ENCODE data around the gene GNPTAB.

DNA sequence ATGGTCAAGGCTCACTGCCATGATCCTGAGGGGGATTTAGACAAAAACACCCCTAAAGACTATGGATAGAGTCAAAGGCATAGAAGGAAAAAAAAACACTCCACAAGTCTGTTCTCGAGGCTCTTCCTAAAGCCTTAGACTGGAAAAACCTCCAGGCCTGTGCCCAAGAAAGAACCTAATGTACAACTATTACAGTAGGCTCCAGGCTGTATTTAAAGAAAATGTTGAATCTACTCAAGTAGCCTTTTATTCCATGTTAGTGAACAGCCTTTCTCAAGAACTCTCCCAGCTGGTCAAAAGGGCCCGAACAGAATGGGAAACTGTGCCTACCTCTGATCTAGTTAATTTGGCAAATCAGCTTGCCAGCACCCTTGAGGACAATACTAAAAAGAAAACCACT is 28.3 kb downstream of the GNPTAB start:
- TF ChIP-seq, protein P1, sequence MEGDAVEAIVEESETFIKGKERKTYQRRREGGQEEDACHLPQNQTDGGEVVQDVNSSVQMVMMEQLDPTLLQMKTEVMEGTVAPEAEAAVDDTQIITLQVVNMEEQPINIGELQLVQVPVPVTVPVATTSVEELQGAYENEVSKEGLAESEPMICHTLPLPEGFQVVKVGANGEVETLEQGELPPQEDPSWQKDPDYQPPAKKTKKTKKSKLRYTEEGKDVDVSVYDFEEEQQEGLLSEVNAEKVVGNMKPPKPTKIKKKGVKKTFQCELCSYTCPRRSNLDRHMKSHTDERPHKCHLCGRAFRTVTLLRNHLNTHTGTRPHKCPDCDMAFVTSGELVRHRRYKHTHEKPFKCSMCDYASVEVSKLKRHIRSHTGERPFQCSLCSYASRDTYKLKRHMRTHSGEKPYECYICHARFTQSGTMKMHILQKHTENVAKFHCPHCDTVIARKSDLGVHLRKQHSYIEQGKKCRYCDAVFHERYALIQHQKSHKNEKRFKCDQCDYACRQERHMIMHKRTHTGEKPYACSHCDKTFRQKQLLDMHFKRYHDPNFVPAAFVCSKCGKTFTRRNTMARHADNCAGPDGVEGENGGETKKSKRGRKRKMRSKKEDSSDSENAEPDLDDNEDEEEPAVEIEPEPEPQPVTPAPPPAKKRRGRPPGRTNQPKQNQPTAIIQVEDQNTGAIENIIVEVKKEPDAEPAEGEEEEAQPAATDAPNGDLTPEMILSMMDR (IDR thresholded peaks at IDR 0.05) = no peak
- no peak for TF ChIP-seq POLR2A (IDR thresholded peaks at IDR 0.05)
